ENCODE measurements around the gene COL23A1. TPM values are rescaled to one million over a fixed set of nuclear protein-coding genes. Genes with fewer than 3 reads are reported as not detected.

Gene COL23A1
- polyA plus RNA-seq, 3 donors = 0.11 to 0.21 TPM; not detected in 1

DNA sequence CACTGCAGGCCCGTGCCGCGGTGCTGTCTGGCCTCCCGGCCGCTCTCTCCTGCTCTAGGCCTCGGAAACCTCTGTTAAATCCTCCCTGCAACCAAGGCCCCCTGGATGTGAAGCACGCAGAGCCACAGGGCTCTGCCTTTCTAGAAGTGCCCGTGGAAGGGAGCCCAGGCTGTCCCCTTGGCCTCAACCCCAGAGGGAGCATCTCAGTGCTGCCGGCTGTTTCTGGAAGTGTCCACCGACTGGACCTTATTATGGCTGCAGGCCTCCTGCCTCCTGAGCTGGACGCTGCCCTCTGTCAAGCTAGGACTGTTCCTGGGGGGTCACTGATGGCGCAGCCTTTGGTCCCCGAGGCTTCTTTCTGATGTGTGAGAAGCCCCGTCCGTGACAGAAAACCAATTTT, 317.2 kb downstream of the COL23A1 start:
- Mint-ChIP-seq H3K36me3 (no peaks in the 10 kb centered on the region), H3K4me3 (no peak overlapping the region), H3K9me3 (peaks cover 6 to 14% (median 10%) of the 10 kb centered on the region in 7 donors), H3K27me3 (ENCODE audit: low read depth in 3 of 3) (peaks cover 0 to 3% (median 2%) of the 10 kb centered on the region in 3 donors), H3K4me1 (no peaks in the 10 kb centered on the region), H3K27ac (peak overlapping the region in 1 of 7 donors; percentile 58)
- TF ChIP-seq, protein P1, sequence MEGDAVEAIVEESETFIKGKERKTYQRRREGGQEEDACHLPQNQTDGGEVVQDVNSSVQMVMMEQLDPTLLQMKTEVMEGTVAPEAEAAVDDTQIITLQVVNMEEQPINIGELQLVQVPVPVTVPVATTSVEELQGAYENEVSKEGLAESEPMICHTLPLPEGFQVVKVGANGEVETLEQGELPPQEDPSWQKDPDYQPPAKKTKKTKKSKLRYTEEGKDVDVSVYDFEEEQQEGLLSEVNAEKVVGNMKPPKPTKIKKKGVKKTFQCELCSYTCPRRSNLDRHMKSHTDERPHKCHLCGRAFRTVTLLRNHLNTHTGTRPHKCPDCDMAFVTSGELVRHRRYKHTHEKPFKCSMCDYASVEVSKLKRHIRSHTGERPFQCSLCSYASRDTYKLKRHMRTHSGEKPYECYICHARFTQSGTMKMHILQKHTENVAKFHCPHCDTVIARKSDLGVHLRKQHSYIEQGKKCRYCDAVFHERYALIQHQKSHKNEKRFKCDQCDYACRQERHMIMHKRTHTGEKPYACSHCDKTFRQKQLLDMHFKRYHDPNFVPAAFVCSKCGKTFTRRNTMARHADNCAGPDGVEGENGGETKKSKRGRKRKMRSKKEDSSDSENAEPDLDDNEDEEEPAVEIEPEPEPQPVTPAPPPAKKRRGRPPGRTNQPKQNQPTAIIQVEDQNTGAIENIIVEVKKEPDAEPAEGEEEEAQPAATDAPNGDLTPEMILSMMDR (IDR thresholded peaks at IDR 0.05) = no peak
- no peak for DNase-seq
- no peak overlapping the region for H3K9ac ChIP-seq (ENCODE audit: insufficient read depth, low read length, poor library complexity, severe bottlenecking)
- no peaks in the 10 kb centered on the region for H4K20me1 ChIP-seq (ENCODE audit: insufficient read depth, low read length)
- no peaks in the 10 kb centered on the region for H3K4me1 ChIP-seq (ENCODE audit: control insufficient read depth in 1 of 2, insufficient read depth in 2 of 2, low read length in 2 of 2)
- intact Hi-C loops (cut with micrococcal nuclease) = no loop called here
- no peaks in the 10 kb centered on the region for H3K79me2 ChIP-seq (ENCODE audit: insufficient read depth, low read length)
- peaks cover 0 to 15% of the 10 kb centered on the region in 2 donors for H3K9me3 ChIP-seq (replicated peaks in 1 of 2; ENCODE audit: control insufficient read depth in 1 of 2, insufficient read depth in 1 of 2, low read length in 2 of 2)
- H2AFZ ChIP-seq (ENCODE audit: insufficient read depth, low read depth, low read length, poor library complexity, severe bottlenecking) = no peak overlapping the region
- H3K27me3 ChIP-seq (ENCODE audit: control insufficient read depth in 2 of 2, insufficient read depth in 2 of 2, low read length in 2 of 2) = no peaks in the 10 kb centered on the region
- H3K27ac ChIP-seq (ENCODE audit: low read depth in 1 of 2, low read length in 2 of 2) = no peak overlapping the region
- no peaks in the 10 kb centered on the region for H3K36me3 ChIP-seq (replicated peaks in 1 of 2; ENCODE audit: control insufficient read depth in 1 of 2, insufficient read depth in 2 of 2, low read length in 2 of 2)
- WGBS (ENCODE audit: insufficient coverage) = 96% methylated on average over 12 of the region's 15 CpGs
- no peak overlapping the region for H3K4me2 ChIP-seq (replicated peaks; ENCODE audit: extremely low read depth, low read length, poor library complexity, severe bottlenecking)
- no peak overlapping the region for H3K4me3 ChIP-seq (replicated peaks in 1 of 3; ENCODE audit: low read depth in 2 of 3, low read length in 3 of 3)

DNA sequence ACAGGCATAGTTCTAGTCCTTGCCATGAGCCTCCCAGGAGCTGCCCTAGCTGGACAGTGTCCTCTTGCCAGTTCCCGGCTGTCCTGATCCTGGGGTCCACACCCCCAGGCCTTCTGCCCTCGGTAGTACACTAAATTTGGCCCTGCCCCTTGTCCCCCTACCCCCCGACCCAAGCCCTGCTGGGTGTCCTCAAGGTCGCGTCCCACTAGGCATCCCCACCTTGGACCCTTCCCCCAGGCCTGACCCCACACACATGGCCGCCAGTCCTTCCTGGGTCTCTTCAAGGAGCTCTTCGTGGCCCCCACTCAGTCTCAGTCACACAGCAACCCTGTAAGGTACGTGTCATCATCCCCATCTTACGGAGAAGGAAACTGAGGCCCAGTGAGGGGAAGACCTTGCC, 317.6 kb downstream of the COL23A1 start:
- H3K79me2 ChIP-seq (ENCODE audit: insufficient read depth, low read length) = no peaks in the 10 kb centered on the region
- no peak overlapping the region for H2AFZ ChIP-seq (ENCODE audit: insufficient read depth, low read depth, low read length, poor library complexity, severe bottlenecking)
- H3K27ac ChIP-seq (ENCODE audit: low read depth in 1 of 2, low read length in 2 of 2) = no peak overlapping the region
- no peak overlapping the region for H3K9ac ChIP-seq (ENCODE audit: insufficient read depth, low read length, poor library complexity, severe bottlenecking)
- H3K9me3 Mint-ChIP-seq = peaks cover 6 to 14% (median 10%) of the 10 kb centered on the region in 7 donors
- no peak overlapping the region for H3K4me3 ChIP-seq (replicated peaks in 1 of 3; ENCODE audit: low read depth in 2 of 3, low read length in 3 of 3)
- H3K27me3 ChIP-seq (ENCODE audit: control insufficient read depth in 2 of 2, insufficient read depth in 2 of 2, low read length in 2 of 2) = no peaks in the 10 kb centered on the region
- H3K4me3 Mint-ChIP-seq = no peak overlapping the region
- TF ChIP-seq, protein P1 (IDR thresholded peaks at IDR 0.05) = no peak
- DNase-seq = no peak
- H3K27me3 Mint-ChIP-seq (ENCODE audit: low read depth in 3 of 3) = peaks cover 0 to 3% (median 2%) of the 10 kb centered on the region in 3 donors
- H3K36me3 Mint-ChIP-seq = no peaks in the 10 kb centered on the region
- no peak overlapping the region for H3K27ac Mint-ChIP-seq
- intact Hi-C loops (cut with micrococcal nuclease) = no loop called here
- no peaks in the 10 kb centered on the region for H4K20me1 ChIP-seq (ENCODE audit: insufficient read depth, low read length)
- no peaks in the 10 kb centered on the region for H3K36me3 ChIP-seq (replicated peaks in 1 of 2; ENCODE audit: control insufficient read depth in 1 of 2, insufficient read depth in 2 of 2, low read length in 2 of 2)
- H3K4me1 Mint-ChIP-seq = no peaks in the 10 kb centered on the region
- H3K9me3 ChIP-seq (replicated peaks in 1 of 2; ENCODE audit: control insufficient read depth in 1 of 2, insufficient read depth in 1 of 2, low read length in 2 of 2) = peaks cover 0 to 15% of the 10 kb centered on the region in 2 donors
- H3K4me2 ChIP-seq (replicated peaks; ENCODE audit: extremely low read depth, low read length, poor library complexity, severe bottlenecking) = no peak overlapping the region
- 91% methylated on average over 8 of the region's 9 CpGs for WGBS (ENCODE audit: insufficient coverage)
- H3K4me1 ChIP-seq (ENCODE audit: control insufficient read depth in 1 of 2, insufficient read depth in 2 of 2, low read length in 2 of 2) = no peaks in the 10 kb centered on the region
